Keratinocyte (primary cell): ENCODE results near the gene PLBD2.

Experiments used
- EZH2 ChIP-seq: IDR thresholded peaks from one replicate; pipeline ENCODE4 v1.6.1; 2012; ENCODE audit warnings: inconsistent platforms, mild to moderate bottlenecking, low read length, moderate library complexity
- TF ChIP-seq, protein P1 (sequence below), 3 experiments: IDR thresholded peaks in 1 of 3; conservative IDR thresholded peaks in 1 of 3; optimal IDR thresholded peaks in 1 of 3; 2 replicates in 2 of 3; 3 replicates in 1 of 3; pipeline versions ENCODE3 to v1.5.1; 2011; ENCODE audit warnings: low read length in 3 of 3, mild to moderate bottlenecking in 3 of 3, moderate library complexity in 2 of 3, control low read depth in 1 of 3, inconsistent platforms in 1 of 3; ENCODE audit not compliant: insufficient read depth in 2 of 3; ENCODE audit errors: extremely low read depth in 1 of 3

DNA sequence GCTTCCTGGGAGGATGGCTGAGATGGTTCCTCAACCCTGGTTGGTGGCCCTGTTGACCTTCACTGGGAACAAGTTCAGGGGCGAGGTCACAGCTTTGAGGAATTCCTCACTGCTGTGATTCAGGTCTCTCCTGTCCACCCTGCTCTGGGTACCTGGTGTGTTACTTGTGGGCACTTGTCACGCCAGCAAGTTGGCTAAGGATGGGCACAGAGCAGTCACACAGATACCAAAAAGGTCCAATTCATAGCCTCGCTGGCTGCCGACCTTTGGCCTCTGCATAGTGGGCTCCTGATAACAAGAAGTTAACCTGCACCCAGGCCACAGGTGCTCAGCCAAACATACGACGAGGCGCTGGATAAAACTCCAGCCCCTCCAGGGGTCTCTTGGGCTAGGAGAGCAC lies 34.1 kb downstream of the PLBD2 start:
- TF ChIP-seq, protein P1, sequence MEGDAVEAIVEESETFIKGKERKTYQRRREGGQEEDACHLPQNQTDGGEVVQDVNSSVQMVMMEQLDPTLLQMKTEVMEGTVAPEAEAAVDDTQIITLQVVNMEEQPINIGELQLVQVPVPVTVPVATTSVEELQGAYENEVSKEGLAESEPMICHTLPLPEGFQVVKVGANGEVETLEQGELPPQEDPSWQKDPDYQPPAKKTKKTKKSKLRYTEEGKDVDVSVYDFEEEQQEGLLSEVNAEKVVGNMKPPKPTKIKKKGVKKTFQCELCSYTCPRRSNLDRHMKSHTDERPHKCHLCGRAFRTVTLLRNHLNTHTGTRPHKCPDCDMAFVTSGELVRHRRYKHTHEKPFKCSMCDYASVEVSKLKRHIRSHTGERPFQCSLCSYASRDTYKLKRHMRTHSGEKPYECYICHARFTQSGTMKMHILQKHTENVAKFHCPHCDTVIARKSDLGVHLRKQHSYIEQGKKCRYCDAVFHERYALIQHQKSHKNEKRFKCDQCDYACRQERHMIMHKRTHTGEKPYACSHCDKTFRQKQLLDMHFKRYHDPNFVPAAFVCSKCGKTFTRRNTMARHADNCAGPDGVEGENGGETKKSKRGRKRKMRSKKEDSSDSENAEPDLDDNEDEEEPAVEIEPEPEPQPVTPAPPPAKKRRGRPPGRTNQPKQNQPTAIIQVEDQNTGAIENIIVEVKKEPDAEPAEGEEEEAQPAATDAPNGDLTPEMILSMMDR (optimal IDR thresholded peaks at IDR 0.05 in 1 of 3, IDR thresholded peaks at IDR 0.05 in 1 of 3, conservative IDR thresholded peaks at IDR 0.05 in 1 of 3; ENCODE audit: extremely low read depth in 1 of 3, insufficient read depth in 2 of 3, low read length in 3 of 3): no peak
- TF ChIP-seq EZH2: no peak
